Suprapubic skin (tissue), 4 donors: ENCODE data around the gene PLXNA2. TPM values are rescaled to one million over a fixed set of nuclear protein-coding genes. Genes with fewer than 3 reads are reported as not detected.
A peak's percentile ranks its signal among the peaks of the same experiment; 100 is the strongest.

Experiments used
- DNase-seq, 2 donors: peaks; one replicate each; pipeline ENCODE4 v3.0.0-alpha.2; 2019; ENCODE audit warnings: low spot score in 2 of 2
- H3K27ac ChIP-seq: fragments of 200-600 bp; sonication (generic); one replicate; pipeline ENCODE4 v1.5.1; 2019
- H3K27me3 ChIP-seq: fragments of 200-600 bp; sonication (generic); one replicate; pipeline ENCODE4 v1.5.1; 2019
- H3K36me3 ChIP-seq: fragments of 200-600 bp; sonication (generic); one replicate; pipeline ENCODE4 v1.5.1; 2019
- H3K4me1 ChIP-seq: fragments of 200-600 bp; sonication (generic); one replicate; pipeline ENCODE4 v1.5.1; 2019
- H3K4me3 ChIP-seq: fragments of 200-600 bp; sonication (generic); one replicate; pipeline ENCODE4 v1.5.1; 2019; ENCODE audit warnings: mild to moderate bottlenecking
- H3K9me3 ChIP-seq: fragments of 200-600 bp; sonication (generic); one replicate; pipeline ENCODE4 v1.5.1; 2019
- CTCF ChIP-seq, 2 donors: fragments of 200-600 bp in 1 of 2; fragments of 450-650 bp in 1 of 2; sonication (generic) in 1 of 2; IDR thresholded peaks; one replicate each; pipeline ENCODE4 v1.5.1; 2016 to 2019; ENCODE audit warnings: antibody characterized with exemption in 2 of 2, mild to moderate bottlenecking in 1 of 2, moderate library complexity in 1 of 2
- EP300 ChIP-seq: sonication (generic); formaldehyde crosslinking; IDR thresholded peaks from one replicate; pipeline ENCODE4 v1.6.1; 2017; ENCODE audit warnings: antibody characterized with exemption
- POLR2A ChIP-seq, 2 donors: fragments of 450-650 bp; IDR thresholded peaks; one replicate each; pipeline ENCODE4 v1.6.1; 2017; ENCODE audit warnings: antibody characterized with exemption in 2 of 2, mild to moderate bottlenecking in 2 of 2, moderate library complexity in 2 of 2
- POLR2AphosphoS5 ChIP-seq, 3 donors: sonication (generic); formaldehyde crosslinking; IDR thresholded peaks; one replicate each; pipeline ENCODE4 v1.6.1; 2017; ENCODE audit warnings: antibody characterized with exemption in 3 of 3
- WGBS: methylation state at CpG from one replicate; pipeline ENCODE4 v1.1.5; 2018; 5-methylcytosine and 5-hydroxymethylcytosine counted together
- total RNA-seq, 4 donors: library from RNA; depleted of rRNA; stranded (reverse); fragments of >200 nt; gene quantifications; one replicate each; pipeline ENCODE4 v1.1.0, GENCODE V29; 2016

PLXNA2 gene
- total RNA-seq, 4 donors from 2014 or later, result 35.3 to 53.9 (median 45.7) TPM

- WGBS, result 62% methylated on average over 4 of the region's 4 CpGs
- no peak overlapping the region for H3K27ac ChIP-seq
- H3K4me1 ChIP-seq, result peaks cover 3% of the 10 kb centered on the region
- H3K9me3 ChIP-seq, result no peaks in the 10 kb centered on the region
- H3K27me3 ChIP-seq, result no peaks in the 10 kb centered on the region
- H3K36me3 ChIP-seq, result no peaks in the 10 kb centered on the region
- TF ChIP-seq POLR2A (IDR thresholded peaks at IDR 0.05), result no peak
- TF ChIP-seq EP300, result no peak
- no peak for TF ChIP-seq POLR2AphosphoS5 (IDR thresholded peaks at IDR 0.05)
- no peak for TF ChIP-seq CTCF (IDR thresholded peaks at IDR 0.05)
- DNase-seq, result peak in 1 of 2 donors; percentile 6
- H3K4me3 ChIP-seq, result no peak overlapping the region
Observed at GRCh38 chr1:208000504-208000903, 243.7 kb downstream of the PLXNA2 start.

GRCh38 chr1:207999972-208000371 lies 244.2 kb downstream of the PLXNA2 start:
- Histone ChIP-seq H3K4me3 (no peak overlapping the region), H3K27me3 (no peaks in the 10 kb centered on the region), H3K9me3 (no peaks in the 10 kb centered on the region), H3K36me3 (no peaks in the 10 kb centered on the region), H3K4me1 (peaks cover 3% of the 10 kb centered on the region), H3K27ac (no peak overlapping the region)
- no peak for DNase-seq
- no peak for TF ChIP-seq POLR2AphosphoS5 (IDR thresholded peaks at IDR 0.05)
- TF ChIP-seq EP300, result no peak
- no peak for TF ChIP-seq POLR2A (IDR thresholded peaks at IDR 0.05)

GRCh38 chr1:207999274-207999915 lies 244.8 kb downstream of the PLXNA2 start:
- no peak for DNase-seq
- Histone ChIP-seq H3K4me1 (peaks cover 3% of the 10 kb centered on the region), H3K9me3 (no peaks in the 10 kb centered on the region), H3K36me3 (no peaks in the 10 kb centered on the region), H3K27ac (no peak overlapping the region), H3K27me3 (no peaks in the 10 kb centered on the region), H3K4me3 (no peak overlapping the region)
- 93% methylated on average over 3 of the region's 3 CpGs for WGBS
- no peak for TF ChIP-seq EP300
- no peak for TF ChIP-seq POLR2AphosphoS5 (IDR thresholded peaks at IDR 0.05)
- TF ChIP-seq CTCF (IDR thresholded peaks at IDR 0.05), result no peak
- no peak for TF ChIP-seq POLR2A (IDR thresholded peaks at IDR 0.05)

GRCh38 chr1:207998691-207999090 lies 245.5 kb downstream of the PLXNA2 start:
- Histone ChIP-seq H3K27ac (no peak overlapping the region), H3K4me1 (peaks cover 3% of the 10 kb centered on the region), H3K27me3 (no peaks in the 10 kb centered on the region), H3K4me3 (no peak overlapping the region), H3K9me3 (no peaks in the 10 kb centered on the region), H3K36me3 (no peaks in the 10 kb centered on the region)
- no peak for TF ChIP-seq CTCF (IDR thresholded peaks at IDR 0.05)
- no peak for TF ChIP-seq POLR2AphosphoS5 (IDR thresholded peaks at IDR 0.05)
- no peak for TF ChIP-seq EP300
- no peak for TF ChIP-seq POLR2A (IDR thresholded peaks at IDR 0.05)
- 97% methylated on average over 2 of the region's 2 CpGs for WGBS
- DNase-seq, result no peak

- Histone ChIP-seq H3K27ac (no peak overlapping the region), H3K4me3 (no peak overlapping the region), H3K36me3 (no peaks in the 10 kb centered on the region), H3K27me3 (no peaks in the 10 kb centered on the region), H3K9me3 (no peaks in the 10 kb centered on the region), H3K4me1 (peaks cover 3% of the 10 kb centered on the region)
- 48% methylated on average over 9 of the region's 9 CpGs for WGBS
- TF ChIP-seq POLR2A (IDR thresholded peaks at IDR 0.05), result no peak
- TF ChIP-seq CTCF (IDR thresholded peaks at IDR 0.05), result peak; percentile 39 to 76
- no peak for TF ChIP-seq EP300
- peak in 1 of 2 donors; percentile 82 for DNase-seq
Observed at GRCh38 chr1:207997486-207998268, 246.5 kb downstream of the PLXNA2 start.
